ENCODE measurements around the gene FASTKD2. TPM values are rescaled to one million over a fixed set of nuclear protein-coding genes. Genes with fewer than 3 reads are reported as not detected.
A peak's percentile ranks its signal among the peaks of the same experiment; 100 is the strongest.

The FASTKD2 gene
- total and polyA plus RNA-seq, 4 donors: 9.8 to 41.4 (median 20.2) TPM

- H3K27me3 ChIP-seq (ENCODE audit: control insufficient read depth in 3 of 3, insufficient read depth in 3 of 3, low read length in 2 of 3): no peaks in the 10 kb centered on the region
- H3K27ac ChIP-seq (ENCODE audit: low read depth in 1 of 2, low read length in 1 of 2): no peak overlapping the region
- TF ChIP-seq, protein P1, sequence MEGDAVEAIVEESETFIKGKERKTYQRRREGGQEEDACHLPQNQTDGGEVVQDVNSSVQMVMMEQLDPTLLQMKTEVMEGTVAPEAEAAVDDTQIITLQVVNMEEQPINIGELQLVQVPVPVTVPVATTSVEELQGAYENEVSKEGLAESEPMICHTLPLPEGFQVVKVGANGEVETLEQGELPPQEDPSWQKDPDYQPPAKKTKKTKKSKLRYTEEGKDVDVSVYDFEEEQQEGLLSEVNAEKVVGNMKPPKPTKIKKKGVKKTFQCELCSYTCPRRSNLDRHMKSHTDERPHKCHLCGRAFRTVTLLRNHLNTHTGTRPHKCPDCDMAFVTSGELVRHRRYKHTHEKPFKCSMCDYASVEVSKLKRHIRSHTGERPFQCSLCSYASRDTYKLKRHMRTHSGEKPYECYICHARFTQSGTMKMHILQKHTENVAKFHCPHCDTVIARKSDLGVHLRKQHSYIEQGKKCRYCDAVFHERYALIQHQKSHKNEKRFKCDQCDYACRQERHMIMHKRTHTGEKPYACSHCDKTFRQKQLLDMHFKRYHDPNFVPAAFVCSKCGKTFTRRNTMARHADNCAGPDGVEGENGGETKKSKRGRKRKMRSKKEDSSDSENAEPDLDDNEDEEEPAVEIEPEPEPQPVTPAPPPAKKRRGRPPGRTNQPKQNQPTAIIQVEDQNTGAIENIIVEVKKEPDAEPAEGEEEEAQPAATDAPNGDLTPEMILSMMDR (IDR thresholded peaks at IDR 0.05; ENCODE audit: control extremely low read depth, extremely low read depth): no peak
- no peak for ATAC-seq (ENCODE audit: insufficient read depth, low FRiP score)
- WGBS, 2 donors: 63 to 69% methylated on average over 2 of the region's 2 CpGs
- no peaks in the 10 kb centered on the region for H3K36me3 ChIP-seq (ENCODE audit: control insufficient read depth in 4 of 4, insufficient read depth in 4 of 4, low read length in 4 of 4)
- no peaks in the 10 kb centered on the region for H3K9me3 ChIP-seq (ENCODE audit: control insufficient read depth in 4 of 4, insufficient read depth in 3 of 4, low read length in 3 of 4)
- no peak overlapping the region for H3K9ac ChIP-seq (ENCODE audit: insufficient read depth in 1 of 2, low read length in 2 of 2)
- DNase-seq: no peak
- H3K4me1 ChIP-seq (ENCODE audit: control insufficient read depth in 5 of 5, insufficient read depth in 5 of 5, low read length in 5 of 5): no peaks in the 10 kb centered on the region
- no peak overlapping the region for H3K4me3 ChIP-seq
Measured at GRCh38 chr2:206739271-206739670, 26.1 kb upstream of the FASTKD2 start.

DNA sequence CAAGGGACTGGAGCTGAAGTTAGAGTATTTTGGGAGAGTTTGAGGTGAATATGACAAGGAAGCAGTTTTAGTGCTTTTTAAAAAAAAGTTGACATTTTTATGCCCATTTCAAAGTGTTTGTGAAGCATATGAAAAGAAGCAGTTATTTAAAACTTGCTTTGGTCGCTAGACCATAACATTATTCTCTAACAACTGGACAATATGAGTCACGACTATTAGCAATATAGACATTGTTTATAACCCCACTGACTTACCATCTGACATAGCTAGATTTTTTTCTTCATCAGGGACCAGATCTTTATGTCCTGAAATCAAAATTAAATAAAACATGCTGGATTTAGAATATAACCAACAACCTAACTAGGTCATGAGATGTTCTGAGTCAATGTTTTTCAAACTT, 24.6 kb upstream of the FASTKD2 start:
- TF ChIP-seq, protein P1 (IDR thresholded peaks at IDR 0.05; ENCODE audit: control extremely low read depth, extremely low read depth): no peak
- DNase-seq: no peak
- ATAC-seq (ENCODE audit: insufficient read depth, low FRiP score): no peak
- Histone ChIP-seq H3K4me3 (no peak overlapping the region), H3K9ac (ENCODE audit: insufficient read depth in 1 of 2, low read length in 2 of 2) (no peak overlapping the region), H3K27me3 (ENCODE audit: control insufficient read depth in 3 of 3, insufficient read depth in 3 of 3, low read length in 2 of 3) (no peaks in the 10 kb centered on the region), H3K27ac (ENCODE audit: low read depth in 1 of 2, low read length in 1 of 2) (no peak overlapping the region), H3K4me1 (ENCODE audit: control insufficient read depth in 5 of 5, insufficient read depth in 5 of 5, low read length in 5 of 5) (no peaks in the 10 kb centered on the region), H3K36me3 (ENCODE audit: control insufficient read depth in 4 of 4, insufficient read depth in 4 of 4, low read length in 4 of 4) (no peaks in the 10 kb centered on the region), H3K9me3 (ENCODE audit: control insufficient read depth in 4 of 4, insufficient read depth in 3 of 4, low read length in 3 of 4) (no peaks in the 10 kb centered on the region)
- 76 to 78% methylated on average over 2 of the region's 2 CpGs for WGBS, 2 donors

GRCh38 chr2:206756816-206757215, 8.6 kb upstream of the FASTKD2 start:
- H3K4me3 ChIP-seq: no peak overlapping the region
- H3K4me1 ChIP-seq (ENCODE audit: control insufficient read depth in 5 of 5, insufficient read depth in 5 of 5, low read length in 5 of 5): no peaks in the 10 kb centered on the region
- H3K27me3 ChIP-seq (ENCODE audit: control insufficient read depth in 3 of 3, insufficient read depth in 3 of 3, low read length in 2 of 3): peaks cover 0 to 4% (median 0%) of the 10 kb centered on the region in 3 donors
- 59 to 69% methylated on average over 1 of the region's 1 CpG for WGBS, 2 donors
- TF ChIP-seq, protein P1 (IDR thresholded peaks at IDR 0.05; ENCODE audit: control extremely low read depth, extremely low read depth): no peak
- H3K36me3 ChIP-seq (ENCODE audit: control insufficient read depth in 4 of 4, insufficient read depth in 4 of 4, low read length in 4 of 4): no peaks in the 10 kb centered on the region
- H3K9me3 ChIP-seq (ENCODE audit: control insufficient read depth in 4 of 4, insufficient read depth in 3 of 4, low read length in 3 of 4): no peaks in the 10 kb centered on the region
- no peak overlapping the region for H3K9ac ChIP-seq (ENCODE audit: insufficient read depth in 1 of 2, low read length in 2 of 2)
- no peak overlapping the region for H3K27ac ChIP-seq (ENCODE audit: low read depth in 1 of 2, low read length in 1 of 2)
- ATAC-seq (ENCODE audit: insufficient read depth, low FRiP score) (no peak), DNase-seq (no peak)

GRCh38 chr2:206764673-206765241, 649 bp upstream of the FASTKD2 start:
- no peak for ATAC-seq (ENCODE audit: insufficient read depth, low FRiP score)
- peak overlapping the region; percentile 88 to 97 for H3K9ac ChIP-seq (ENCODE audit: insufficient read depth in 1 of 2, low read length in 2 of 2)
- no peak for DNase-seq

More at GRCh38 chr2:206764673-206765241, 649 bp upstream of the FASTKD2 start:
- H3K9me3 ChIP-seq (ENCODE audit: control insufficient read depth in 4 of 4, insufficient read depth in 3 of 4, low read length in 3 of 4): no peaks in the 10 kb centered on the region
- H3K36me3 ChIP-seq (ENCODE audit: control insufficient read depth in 4 of 4, insufficient read depth in 4 of 4, low read length in 4 of 4): peaks cover 0 to 16% (median 6%) of the 10 kb centered on the region in 4 donors
- peaks cover 0 to 10% (median 0%) of the 10 kb centered on the region in 5 donors for H3K4me1 ChIP-seq (ENCODE audit: control insufficient read depth in 5 of 5, insufficient read depth in 5 of 5, low read length in 5 of 5)
- WGBS, 2 donors: 9 to 10% methylated on average over 18 of the region's 18 CpGs
- peaks cover 0 to 4% (median 0%) of the 10 kb centered on the region in 3 donors for H3K27me3 ChIP-seq (ENCODE audit: control insufficient read depth in 3 of 3, insufficient read depth in 3 of 3, low read length in 2 of 3)
- TF ChIP-seq, protein P1 (IDR thresholded peaks at IDR 0.05; ENCODE audit: control extremely low read depth, extremely low read depth): no peak
- peak overlapping the region; percentile 92 to 94 for H3K27ac ChIP-seq (ENCODE audit: low read depth in 1 of 2, low read length in 1 of 2)
- peak overlapping the region; percentile 56 for H3K4me3 ChIP-seq
